AG08395 (cell line): Measurements from ENCODE around the gene TSPOAP1.

ENCODE experiments used
- DNase-seq: peaks from one replicate; pipeline ENCODE4 v3.0.0; 2012; ENCODE audit warnings: mixed read lengths, low spot score

Gene TSPOAP1

GRCh38 chr17:58262149-58262548 is 66.4 kb downstream of the TSPOAP1 start:
- no peak for DNase-seq

- no peak for DNase-seq
Observed at GRCh38 chr17:58254803-58255202, 73.8 kb downstream of the TSPOAP1 start.

GRCh38 chr17:58253082-58253481 is 75.5 kb downstream of the TSPOAP1 start:
- no peak for DNase-seq

- no peak for DNase-seq
Observed at GRCh38 chr17:58252141-58252540, 76.5 kb downstream of the TSPOAP1 start.
